ENCODE measurements around the gene RPS26. TPM values are rescaled to one million over a fixed set of nuclear protein-coding genes. Genes with fewer than 3 reads are reported as not detected.

Gene RPS26
- total and polyA plus RNA-seq, 2 of the 13 experiments (the other 11 are each of a cell fraction or from before 2014, with no cell fraction given), result 150 to 421 TPM

- TF ChIP-seq KLF16 (CRISPR knock-in tag; IDR thresholded peaks at IDR 0.05), result peak in 1 of 2 experiments; percentile 68; a peak in 1 of 4 replicates
- peak; percentile 83 for TF ChIP-seq IRX3 (CRISPR knock-in tag; IDR thresholded peaks at IDR 0.05; ENCODE audit: borderline replicate concordance, low read depth)
- TF ChIP-seq DZIP1 (CRISPR knock-in tag; IDR thresholded peaks at IDR 0.05), result no peak
- TF ChIP-seq FOXJ3 (CRISPR knock-in tag; IDR thresholded peaks at IDR 0.05; ENCODE audit: borderline replicate concordance), result no peak; the same call in 1 of the 2 replicates
- TF ChIP-seq ZHX2 (IDR thresholded peaks at IDR 0.05; ENCODE audit: low read depth), result 0 out of 2 replicates have a peak, but pooled peaks have one; percentile 46
- TF ChIP-seq ZHX2 (CRISPR knock-in tag; IDR thresholded peaks at IDR 0.05; ENCODE audit: borderline replicate concordance), result peak; percentile 55; the same call in 1 of the 2 replicates
- no peak for TF ChIP-seq NONO (IDR thresholded peaks at IDR 0.05)
- peak; percentile 79 for TF ChIP-seq NONO (CRISPR knock-in tag; conservative IDR thresholded peaks at IDR 0.05)
- TF ChIP-seq CEBPZ (IDR thresholded peaks at IDR 0.05; ENCODE audit: low read length), result no peak
- peak; percentile 89 for TF ChIP-seq ZNF788 (CRISPR knock-in tag; IDR thresholded peaks at IDR 0.05; ENCODE audit: borderline replicate concordance)
- TF ChIP-seq RAD51 (IDR thresholded peaks at IDR 0.05; ENCODE audit: borderline replicate concordance), result no peak
- TF ChIP-seq CAMTA2 (CRISPR knock-in tag; IDR thresholded peaks at IDR 0.05; ENCODE audit: borderline replicate concordance), result no peak
- TF ChIP-seq HNRNPK (IDR thresholded peaks at IDR 0.05; ENCODE audit: low read depth, low read length, poor library complexity, severe bottlenecking), result peak; percentile 90
- peak; percentile 78 for TF ChIP-seq SP4 (CRISPR knock-in tag; IDR thresholded peaks at IDR 0.05)
Observed at GRCh38 chr12:56079723-56080555, 38.2 kb downstream of the RPS26 start, which contains the start of gene ERBB3 (continued).
